CD4-positive, CD25-positive, alpha-beta regulatory T cell (primary cell): Measurements from ENCODE around the gene CACNA1G. TPM values are rescaled to one million over a fixed set of nuclear protein-coding genes. Genes with fewer than 3 reads are reported as not detected.

ENCODE experiments used
- ATAC-seq, 2 donors: fragments of 150-1000 bp; cut with Tn5 transposase; one replicate each; pipeline ENCODE4 v1.10.0; 2021; ENCODE audit warnings: low read depth in 2 of 2, moderate number of reproducible peaks in 2 of 2, moderate library complexity in 1 of 2
- DNase-seq, 3 donors: peaks; one replicate each; pipeline versions ENCODE4 v3.0.0 to v3.0.0-alpha.2; 2012 to 2022; ENCODE audit warnings: mixed read lengths in 1 of 3
- H3K27ac ChIP-seq: one replicate; pipeline ENCODE4 v1.7.0; 2013; ENCODE audit warnings: mild to moderate bottlenecking, low read length; ENCODE audit not compliant: insufficient read depth, poor library complexity, severe bottlenecking
- H3K27me3 ChIP-seq: one replicate; pipeline ENCODE4 v1.7.0; 2013; ENCODE audit warnings: low read length; ENCODE audit not compliant: control insufficient read depth, insufficient read depth
- H3K36me3 ChIP-seq: one replicate; pipeline ENCODE4 v1.7.0; 2013; ENCODE audit warnings: mild to moderate bottlenecking, low read length, moderate library complexity; ENCODE audit not compliant: control insufficient read depth, insufficient read depth
- H3K4me1 ChIP-seq: 2 replicates; pipeline ENCODE4 v1.7.0; 2013; ENCODE audit warnings: mild to moderate bottlenecking, low read length; ENCODE audit not compliant: insufficient read depth, control insufficient read depth, poor library complexity, severe bottlenecking
- H3K4me3 ChIP-seq: one replicate; pipeline ENCODE4 v1.7.0; 2013; ENCODE audit warnings: low read depth, mild to moderate bottlenecking, low read length, moderate library complexity
- H3K9me3 ChIP-seq, 2 experiments: 1 replicate in 1 of 2; 2 replicates in 1 of 2; pipeline ENCODE4 v1.7.0; 2013; ENCODE audit warnings: low read length in 2 of 2, mild to moderate bottlenecking in 1 of 2, moderate library complexity in 1 of 2; ENCODE audit not compliant: control insufficient read depth in 2 of 2
- H3K27ac Mint-ChIP-seq, 3 donors: one replicate each; pipeline ENCODE4 v1.8.0; 2020 to 2022; ENCODE audit warnings: mild to moderate bottlenecking in 3 of 3, mixed read lengths in 3 of 3, moderate library complexity in 2 of 3
- H3K27me3 Mint-ChIP-seq: one replicate; pipeline ENCODE4 v1.8.0; 2022; ENCODE audit warnings: mild to moderate bottlenecking, mixed read lengths
- H3K36me3 Mint-ChIP-seq: one replicate; pipeline ENCODE4 v1.8.0; 2020; ENCODE audit warnings: mixed read lengths
- H3K4me1 Mint-ChIP-seq, 4 donors: one replicate each; pipeline ENCODE4 v1.8.0; 2020 to 2022; ENCODE audit warnings: mixed read lengths in 4 of 4, mild to moderate bottlenecking in 1 of 4
- H3K4me3 Mint-ChIP-seq, 4 donors: one replicate each; pipeline ENCODE4 v1.8.0; 2020 to 2022; ENCODE audit warnings: mild to moderate bottlenecking in 4 of 4, mixed read lengths in 4 of 4, moderate library complexity in 3 of 4
- H3K9me3 Mint-ChIP-seq, 7 donors: one replicate each; pipeline ENCODE4 v1.8.0; 2020 to 2022; ENCODE audit warnings: mixed read lengths in 7 of 7, mild to moderate bottlenecking in 3 of 7, moderate library complexity in 2 of 7
- polyA plus RNA-seq, 4 donors: library from polyadenylated mRNA; unstranded; fragments of 300-500 nt; fragmentation: Illumina TruSeq; gene quantifications; one replicate each; pipeline ENCODE4 v1.2.3, GENCODE V29; 2021
- total RNA-seq: library from RNA; stranded (reverse); gene quantifications from one replicate; pipeline ENCODE4 v1.2.3, GENCODE V29; 2022

CACNA1G gene
- total RNA-seq (0.05 TPM), polyA plus RNA-seq (not detected)

DNA sequence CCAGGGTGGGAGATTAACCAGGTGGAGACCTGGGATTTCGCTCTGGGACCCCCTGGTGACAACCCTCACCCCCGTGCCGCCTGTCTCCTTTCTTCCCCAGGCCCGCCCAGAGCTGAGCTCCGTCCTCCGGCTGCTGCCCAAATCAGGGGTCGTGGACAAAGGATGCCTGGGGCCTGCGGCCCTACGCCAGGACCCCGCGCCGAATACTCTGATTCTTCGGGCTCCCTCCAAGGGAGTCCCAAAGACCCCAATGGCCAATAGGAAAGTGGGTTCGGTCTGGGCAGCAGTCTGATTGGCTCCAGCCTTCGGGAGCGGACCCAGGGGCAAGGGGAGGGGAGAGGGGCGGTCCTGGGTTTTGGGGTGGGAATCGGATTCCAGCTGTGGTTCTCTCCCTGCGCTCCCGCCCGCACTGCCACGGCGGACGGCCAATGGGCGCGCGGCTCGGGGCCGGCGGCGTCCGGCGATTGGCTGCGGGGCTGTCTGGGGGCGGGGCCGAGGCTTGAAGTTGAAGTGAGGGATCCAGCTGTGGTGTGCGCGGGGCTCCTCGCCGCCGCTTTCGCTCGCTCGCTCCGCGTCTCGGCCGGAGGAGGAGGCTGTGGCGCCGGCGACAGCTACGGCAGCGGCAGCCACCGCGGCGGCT is at the start of gene CACNA1G:
CACNA1G (plus strand) TSS at position 531 of the 640 bp plus-strand sequence. CDS start 745 bp downstream, outside the sequence.
- no peaks in the 10 kb centered on the region for H3K9me3 ChIP-seq
- Mint-ChIP-seq H3K27me3 (peaks cover 63% of the 10 kb centered on the region), H3K4me3 (peak within 1 kb of the TSS; percentile 82 to 88 (median 84)), H3K36me3 (no peaks in the 10 kb centered on the region), H3K27ac (peak within 1 kb of the TSS in 1 of 3 donors; percentile 62), H3K4me1 (peaks cover 0 to 31% (median 8%) of the 10 kb centered on the region in 4 donors), H3K9me3 (no peaks in the 10 kb centered on the region)
- H3K4me3 ChIP-seq = peak within 1 kb of the TSS; percentile 26
- peaks cover 22% of the 10 kb centered on the region for H3K27me3 ChIP-seq
- H3K4me1 ChIP-seq = peaks cover 41% of the 10 kb centered on the region
- H3K36me3 ChIP-seq = no peaks in the 10 kb centered on the region
- DNase-seq (peak; percentile 80 to 84 (median 83)), ATAC-seq (peak; percentile 90 to 92)
- no peak within 1 kb of the TSS for H3K27ac ChIP-seq

DNA sequence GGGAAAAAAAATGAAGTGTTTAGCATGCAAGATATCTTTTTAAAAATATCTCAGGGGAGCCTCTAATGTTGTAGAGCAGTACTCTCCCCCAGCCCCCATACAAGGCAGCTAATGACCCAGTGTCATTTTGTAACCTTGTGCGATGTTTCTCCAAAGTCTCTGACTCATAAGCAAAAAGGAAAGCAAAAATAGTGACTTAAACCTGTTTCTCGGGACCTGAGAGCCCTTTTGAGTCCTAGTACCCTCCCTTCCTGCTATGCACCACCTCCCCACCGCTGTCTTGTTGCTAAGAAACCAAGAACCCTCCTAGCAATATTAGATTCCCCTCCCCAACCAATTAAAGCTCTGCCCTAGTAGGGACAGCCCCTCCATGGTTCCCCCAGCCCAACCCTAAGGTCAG is 49.5 kb upstream of the CACNA1G start:
- no peaks in the 10 kb centered on the region for H3K36me3 ChIP-seq
- DNase-seq (peak; percentile 36 to 96 (median 68)), ATAC-seq (peak; percentile 75 to 76)
- no peaks in the 10 kb centered on the region for H3K9me3 ChIP-seq
- H3K27ac ChIP-seq = peak overlapping the region; percentile 70
- H3K4me3 ChIP-seq = peak overlapping the region; percentile 61
- H3K4me1 ChIP-seq = peaks cover 37% of the 10 kb centered on the region
- peak overlapping the region; percentile 57 to 88 (median 84) for H3K27ac Mint-ChIP-seq
- peak overlapping the region; percentile 68 to 86 (median 78) for H3K4me3 Mint-ChIP-seq
- no peaks in the 10 kb centered on the region for H3K9me3 Mint-ChIP-seq
- H3K27me3 ChIP-seq = no peaks in the 10 kb centered on the region
- peaks cover 17 to 44% (median 30%) of the 10 kb centered on the region in 4 donors for H3K4me1 Mint-ChIP-seq
- H3K36me3 Mint-ChIP-seq = no peaks in the 10 kb centered on the region
- H3K27me3 Mint-ChIP-seq = peaks cover 1% of the 10 kb centered on the region

DNA sequence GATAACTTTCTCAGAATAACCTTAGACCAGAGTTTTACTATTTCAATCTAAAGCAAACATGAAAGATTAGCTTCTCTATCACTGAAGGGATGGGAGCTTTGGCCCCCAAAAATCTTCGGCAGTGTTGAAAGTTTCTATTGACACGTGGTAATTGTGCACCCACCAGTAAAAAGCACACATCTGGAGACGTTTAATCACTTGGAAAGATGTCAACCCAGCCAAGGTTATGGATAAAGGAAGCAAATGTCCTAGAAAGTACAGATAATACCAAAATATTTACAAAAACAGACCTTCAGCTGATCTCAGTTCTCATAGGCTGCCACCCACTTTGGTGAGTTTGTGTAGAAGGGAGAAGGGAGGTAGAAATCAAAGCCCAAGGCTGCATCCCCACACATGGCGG is 47.0 kb upstream of the CACNA1G start:
- Mint-ChIP-seq H3K27me3 (no peaks in the 10 kb centered on the region), H3K4me1 (peaks cover 15 to 46% (median 31%) of the 10 kb centered on the region in 4 donors), H3K27ac (no peak overlapping the region), H3K36me3 (no peaks in the 10 kb centered on the region), H3K9me3 (no peaks in the 10 kb centered on the region), H3K4me3 (no peak overlapping the region)
- Histone ChIP-seq H3K27me3 (no peaks in the 10 kb centered on the region), H3K9me3 (no peaks in the 10 kb centered on the region), H3K4me3 (no peak overlapping the region), H3K36me3 (no peaks in the 10 kb centered on the region), H3K4me1 (peaks cover 29% of the 10 kb centered on the region), H3K27ac (no peak overlapping the region)
- DNase-seq = no peak
- ATAC-seq = no peak

DNA sequence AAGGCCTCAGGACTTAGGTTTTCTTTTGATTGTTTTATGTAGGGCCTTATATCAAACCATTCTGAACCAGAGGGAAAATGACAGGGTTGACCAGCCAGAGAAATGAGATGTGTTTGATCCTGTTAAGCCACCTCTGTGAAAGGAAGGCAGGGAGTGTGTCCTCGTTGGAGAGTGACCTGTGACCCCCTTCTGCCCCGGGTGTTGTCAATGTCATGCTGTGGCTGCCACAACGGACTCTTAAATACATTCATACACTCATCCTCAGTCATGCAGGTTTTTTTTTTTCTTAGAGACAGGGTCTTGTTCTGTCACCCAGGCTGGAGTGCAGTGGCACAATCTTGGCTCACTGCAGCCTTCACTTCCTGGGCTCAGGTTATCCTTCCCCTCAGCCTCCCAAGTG is 46.1 kb upstream of the CACNA1G start:
- DNase-seq = no peak
- Mint-ChIP-seq H3K27ac (peak overlapping the region in 1 of 3 donors; percentile 43), H3K27me3 (no peaks in the 10 kb centered on the region), H3K4me3 (peak overlapping the region in 1 of 4 donors; percentile 43), H3K36me3 (no peaks in the 10 kb centered on the region), H3K4me1 (peaks cover 15 to 39% (median 27%) of the 10 kb centered on the region in 4 donors), H3K9me3 (no peaks in the 10 kb centered on the region)
- no peak overlapping the region for H3K4me3 ChIP-seq
- H3K36me3 ChIP-seq = no peaks in the 10 kb centered on the region
- no peaks in the 10 kb centered on the region for H3K27me3 ChIP-seq
- no peak for ATAC-seq
- no peaks in the 10 kb centered on the region for H3K9me3 ChIP-seq
- H3K4me1 ChIP-seq = peaks cover 22% of the 10 kb centered on the region
- no peak overlapping the region for H3K27ac ChIP-seq

DNA sequence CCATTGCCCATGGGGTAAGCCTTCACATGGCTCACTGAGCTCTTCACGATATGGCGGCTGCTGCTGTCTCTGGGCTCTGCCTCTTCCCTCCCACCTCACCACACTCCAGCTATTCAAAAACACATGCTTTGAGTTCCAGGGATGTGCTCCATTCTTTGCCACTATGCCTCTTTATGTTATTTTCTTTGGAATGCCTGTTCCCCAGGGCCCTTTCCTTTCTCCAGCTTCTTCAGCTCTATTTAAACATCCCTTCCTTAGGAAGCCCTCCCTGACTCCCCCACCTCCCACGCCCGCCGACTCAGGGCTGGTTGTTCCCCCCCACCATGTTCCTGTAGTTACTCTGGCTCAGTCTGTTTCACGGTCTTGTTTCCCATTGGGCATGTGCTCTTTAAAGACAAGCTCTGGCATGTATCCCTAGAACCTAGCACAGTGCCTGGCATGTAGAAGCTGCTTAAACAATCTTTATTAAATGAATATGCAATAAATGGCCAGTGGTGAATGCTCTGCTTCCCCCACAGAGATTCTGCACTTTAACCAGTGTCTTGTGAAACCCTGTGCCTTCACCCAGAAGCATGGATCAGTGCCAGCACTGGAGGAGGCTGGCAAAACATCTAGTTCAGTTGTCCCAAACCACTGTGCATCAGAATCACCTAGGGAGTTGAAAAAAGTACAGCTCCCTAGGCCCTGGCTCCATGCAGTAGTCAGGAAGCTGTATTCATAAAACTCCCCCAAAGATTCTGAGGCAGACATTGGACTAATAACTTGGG is 45.4 kb upstream of the CACNA1G start:
- ATAC-seq = no peak
- H3K4me1 Mint-ChIP-seq = peaks cover 11 to 32% (median 20%) of the 10 kb centered on the region in 4 donors

DNA sequence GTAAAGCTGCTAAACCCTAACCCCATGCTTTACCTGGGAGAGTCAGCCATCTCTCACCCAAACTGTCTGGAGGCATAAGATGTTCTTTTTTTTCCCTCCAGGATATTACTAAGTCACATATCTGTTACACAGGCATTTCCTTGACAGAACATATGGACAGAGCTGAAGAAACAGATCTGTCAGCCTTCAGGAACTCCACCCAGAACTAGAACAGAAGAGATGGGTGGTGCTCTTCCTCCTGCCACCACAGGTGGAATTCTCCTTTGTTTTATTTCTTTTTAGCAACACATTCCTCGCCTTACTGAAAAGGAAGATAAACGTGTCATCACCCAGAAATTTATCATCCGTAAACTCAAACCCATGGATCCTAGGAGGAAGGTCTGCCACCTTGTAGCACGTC is 43.5 kb upstream of the CACNA1G start:
- no peak for DNase-seq
- Mint-ChIP-seq H3K9me3 (no peaks in the 10 kb centered on the region), H3K4me3 (no peak overlapping the region), H3K27ac (peak overlapping the region in 1 of 3 donors; percentile 15), H3K36me3 (no peaks in the 10 kb centered on the region), H3K4me1 (peaks cover 0 to 17% (median 9%) of the 10 kb centered on the region in 4 donors), H3K27me3 (no peaks in the 10 kb centered on the region)
- Histone ChIP-seq H3K36me3 (no peaks in the 10 kb centered on the region), H3K27me3 (no peaks in the 10 kb centered on the region), H3K4me3 (no peak overlapping the region), H3K27ac (no peak overlapping the region), H3K9me3 (no peaks in the 10 kb centered on the region), H3K4me1 (no peaks in the 10 kb centered on the region)
- no peak for ATAC-seq

More for the DNA sequence above, 45.4 kb upstream of the CACNA1G start:
- no peaks in the 10 kb centered on the region for H3K9me3 Mint-ChIP-seq
- Histone ChIP-seq H3K4me1 (peaks cover 15% of the 10 kb centered on the region), H3K27ac (no peak overlapping the region), H3K9me3 (no peaks in the 10 kb centered on the region), H3K27me3 (no peaks in the 10 kb centered on the region), H3K4me3 (no peak overlapping the region), H3K36me3 (no peaks in the 10 kb centered on the region)
- no peaks in the 10 kb centered on the region for H3K36me3 Mint-ChIP-seq
- no peaks in the 10 kb centered on the region for H3K27me3 Mint-ChIP-seq
- H3K4me3 Mint-ChIP-seq = peak overlapping the region in 1 of 4 donors; percentile 23
- H3K27ac Mint-ChIP-seq = peak overlapping the region in 1 of 3 donors; percentile 32
- no peak for DNase-seq

DNA sequence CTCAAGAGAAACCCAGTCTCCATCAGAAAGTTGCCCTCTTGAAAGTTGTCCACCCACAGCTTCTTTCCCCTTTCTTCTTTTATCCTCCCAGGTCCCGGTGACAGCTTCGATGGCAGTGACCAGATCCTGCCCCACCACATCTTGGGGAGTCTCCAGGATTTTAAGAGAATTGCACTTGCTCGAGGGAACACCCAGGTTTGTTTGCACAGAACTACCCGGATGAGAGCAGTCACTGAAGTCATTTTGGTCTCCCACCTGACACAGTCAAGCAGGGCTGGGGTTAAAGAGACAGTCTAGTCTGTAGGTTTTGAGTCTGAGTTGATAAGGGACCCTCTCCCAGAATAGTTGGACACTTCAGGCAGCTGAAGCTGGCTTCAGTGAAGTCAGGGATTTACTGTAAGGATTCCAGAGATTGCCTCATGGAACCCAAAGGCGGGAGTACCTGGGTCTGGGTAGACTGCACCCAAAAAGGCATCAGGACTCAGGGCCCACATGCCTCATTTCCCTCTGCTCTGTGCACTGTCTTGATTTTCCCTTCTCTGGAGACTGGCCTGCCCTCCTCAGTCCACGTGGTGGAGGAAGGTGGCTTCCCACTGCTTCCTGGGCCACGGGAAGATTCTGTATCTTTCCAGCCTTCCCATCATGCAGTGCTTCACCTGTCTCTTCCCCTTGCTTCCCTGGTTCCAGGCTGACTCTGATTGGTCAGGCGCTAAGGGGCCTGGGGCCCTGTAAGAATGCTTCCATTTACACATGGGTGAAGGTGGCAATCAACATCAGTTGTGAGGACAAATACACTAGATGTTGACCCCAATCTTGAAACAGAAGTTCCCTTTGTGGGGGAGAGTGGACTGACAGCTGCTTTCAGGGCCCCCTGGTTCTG is 42.8 kb upstream of the CACNA1G start:
- H3K27me3 Mint-ChIP-seq = no peaks in the 10 kb centered on the region
- H3K4me1 Mint-ChIP-seq = peaks cover 0 to 10% (median 6%) of the 10 kb centered on the region in 4 donors
- H3K27me3 ChIP-seq = no peaks in the 10 kb centered on the region
- H3K4me3 Mint-ChIP-seq = peak overlapping the region in 1 of 4 donors; percentile 4
- ATAC-seq (no peak), DNase-seq (no peak)
- peak overlapping the region in 1 of 3 donors; percentile 15 for H3K27ac Mint-ChIP-seq
- no peak overlapping the region for H3K4me3 ChIP-seq
- H3K27ac ChIP-seq = no peak overlapping the region
- H3K4me1 ChIP-seq = no peaks in the 10 kb centered on the region
- H3K36me3 Mint-ChIP-seq = no peaks in the 10 kb centered on the region
- no peaks in the 10 kb centered on the region for H3K9me3 Mint-ChIP-seq
- no peaks in the 10 kb centered on the region for H3K36me3 ChIP-seq
- H3K9me3 ChIP-seq = no peaks in the 10 kb centered on the region
